ENCODE measurements around the gene ATP6V1F.

Gene ATP6V1F

DNA sequence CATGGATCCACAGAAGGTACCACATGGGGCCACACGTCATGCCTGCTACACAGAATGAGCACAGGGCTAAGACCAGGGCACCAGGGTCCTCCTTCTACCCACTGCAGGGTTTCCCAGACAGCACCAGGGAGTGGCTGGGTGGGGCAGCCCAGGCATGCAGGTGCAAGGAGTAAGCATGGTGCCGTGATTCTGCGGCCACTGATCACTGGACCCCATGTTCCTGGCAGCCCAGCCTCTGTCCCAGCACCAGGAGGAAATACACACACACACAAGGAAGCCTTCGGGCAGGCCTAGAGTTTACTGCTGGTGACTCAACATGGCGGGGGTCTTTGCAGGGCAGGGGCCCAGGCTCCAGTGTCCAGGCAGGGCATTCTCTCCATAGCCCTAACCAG, 13.9 kb downstream of the ATP6V1F start:
- H3K9me3 ChIP-seq (ENCODE audit: insufficient read depth, low read depth, low read length): no peaks in the 10 kb centered on the region
- no peak overlapping the region for H3K9ac ChIP-seq (ENCODE audit: low read depth, low read length)
- no peaks in the 10 kb centered on the region for H3K36me3 ChIP-seq (ENCODE audit: insufficient read depth, low read depth, low read length)
- no peak overlapping the region for H3K27ac ChIP-seq (ENCODE audit: low read length)
- H3K27me3 ChIP-seq (ENCODE audit: insufficient read depth, low read length): peaks cover 8% of the 10 kb centered on the region
- no peak overlapping the region for H3K4me3 ChIP-seq (ENCODE audit: low read length)
- no peaks in the 10 kb centered on the region for H3K4me1 ChIP-seq (ENCODE audit: insufficient read depth, low read length)

DNA sequence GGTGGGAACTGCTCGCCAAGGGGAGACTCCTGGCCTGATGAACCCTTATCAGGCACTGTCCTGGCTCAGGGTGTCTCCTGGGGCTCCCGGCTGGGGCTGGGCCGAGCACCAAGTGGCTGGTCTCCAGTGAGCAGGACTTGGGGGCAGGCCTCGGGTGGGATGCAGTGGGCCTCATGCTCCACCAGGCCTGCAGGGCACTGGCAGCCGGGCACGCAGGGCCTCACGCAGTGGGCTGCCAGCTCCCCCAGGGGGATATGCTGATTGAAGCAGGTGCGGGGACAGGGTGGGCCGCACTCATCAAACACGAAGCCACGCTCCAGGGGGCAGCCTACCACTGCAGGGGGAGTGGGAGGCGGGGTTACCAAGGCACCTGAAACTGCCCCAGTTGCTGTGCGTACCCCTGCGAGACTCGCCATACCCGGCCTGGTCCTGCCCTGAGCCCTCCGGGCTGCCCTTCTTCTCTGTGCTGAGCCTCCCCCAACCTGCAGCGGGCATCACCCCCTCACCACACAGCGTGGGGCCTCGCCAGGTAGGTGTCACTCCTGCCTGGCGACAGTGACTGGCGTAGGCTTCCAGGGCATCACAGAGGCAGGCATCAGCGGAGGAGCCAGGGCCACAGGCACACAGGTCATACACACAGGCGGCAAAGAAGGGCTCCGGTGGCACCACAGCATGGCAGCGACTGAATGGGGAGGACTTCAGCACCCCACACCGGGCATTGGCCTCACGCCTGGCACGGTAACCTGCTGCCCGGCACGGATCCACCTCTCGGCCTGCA, 14.5 kb downstream of the ATP6V1F start:
- no peak overlapping the region for H3K27ac ChIP-seq (ENCODE audit: low read length)
- no peaks in the 10 kb centered on the region for H3K9me3 ChIP-seq (ENCODE audit: insufficient read depth, low read depth, low read length)
- no peaks in the 10 kb centered on the region for H3K4me1 ChIP-seq (ENCODE audit: insufficient read depth, low read length)
- H3K9ac ChIP-seq (ENCODE audit: low read depth, low read length): no peak overlapping the region; the same call in 1 of the 2 replicates
- H3K4me3 ChIP-seq (ENCODE audit: low read length): no peak overlapping the region
- no peaks in the 10 kb centered on the region for H3K36me3 ChIP-seq (ENCODE audit: insufficient read depth, low read depth, low read length)
- H3K27me3 ChIP-seq (ENCODE audit: insufficient read depth, low read length): peaks cover 2% of the 10 kb centered on the region

DNA sequence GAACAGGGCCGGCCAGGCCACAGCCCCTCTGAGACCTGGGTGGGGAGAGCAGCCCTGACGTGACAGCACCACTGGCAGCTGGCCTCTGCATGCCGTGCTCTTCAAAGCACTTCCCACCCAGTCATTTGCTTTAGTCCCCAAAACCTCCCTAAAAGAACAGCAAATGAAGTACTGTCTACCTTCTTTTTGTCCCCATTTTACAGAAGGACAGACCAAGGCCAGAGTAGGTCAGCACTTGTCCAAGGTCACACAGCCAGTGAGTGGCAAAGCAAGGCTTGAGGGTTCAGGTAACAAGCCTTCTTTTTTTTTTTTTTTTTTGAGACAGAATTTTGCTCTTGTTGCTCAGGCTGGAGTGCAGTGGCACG, 15.1 kb downstream of the ATP6V1F start:
- no peaks in the 10 kb centered on the region for H3K27me3 ChIP-seq (ENCODE audit: insufficient read depth, low read length)
- H3K4me1 ChIP-seq (ENCODE audit: insufficient read depth, low read length): no peaks in the 10 kb centered on the region
- H3K36me3 ChIP-seq (ENCODE audit: insufficient read depth, low read depth, low read length): no peaks in the 10 kb centered on the region
- no peaks in the 10 kb centered on the region for H3K9me3 ChIP-seq (ENCODE audit: insufficient read depth, low read depth, low read length)
- H3K4me3 ChIP-seq (ENCODE audit: low read length): no peak overlapping the region
- no peak overlapping the region; the same call in 1 of the 2 replicates for H3K9ac ChIP-seq (ENCODE audit: low read depth, low read length)
- no peak overlapping the region for H3K27ac ChIP-seq (ENCODE audit: low read length)

DNA sequence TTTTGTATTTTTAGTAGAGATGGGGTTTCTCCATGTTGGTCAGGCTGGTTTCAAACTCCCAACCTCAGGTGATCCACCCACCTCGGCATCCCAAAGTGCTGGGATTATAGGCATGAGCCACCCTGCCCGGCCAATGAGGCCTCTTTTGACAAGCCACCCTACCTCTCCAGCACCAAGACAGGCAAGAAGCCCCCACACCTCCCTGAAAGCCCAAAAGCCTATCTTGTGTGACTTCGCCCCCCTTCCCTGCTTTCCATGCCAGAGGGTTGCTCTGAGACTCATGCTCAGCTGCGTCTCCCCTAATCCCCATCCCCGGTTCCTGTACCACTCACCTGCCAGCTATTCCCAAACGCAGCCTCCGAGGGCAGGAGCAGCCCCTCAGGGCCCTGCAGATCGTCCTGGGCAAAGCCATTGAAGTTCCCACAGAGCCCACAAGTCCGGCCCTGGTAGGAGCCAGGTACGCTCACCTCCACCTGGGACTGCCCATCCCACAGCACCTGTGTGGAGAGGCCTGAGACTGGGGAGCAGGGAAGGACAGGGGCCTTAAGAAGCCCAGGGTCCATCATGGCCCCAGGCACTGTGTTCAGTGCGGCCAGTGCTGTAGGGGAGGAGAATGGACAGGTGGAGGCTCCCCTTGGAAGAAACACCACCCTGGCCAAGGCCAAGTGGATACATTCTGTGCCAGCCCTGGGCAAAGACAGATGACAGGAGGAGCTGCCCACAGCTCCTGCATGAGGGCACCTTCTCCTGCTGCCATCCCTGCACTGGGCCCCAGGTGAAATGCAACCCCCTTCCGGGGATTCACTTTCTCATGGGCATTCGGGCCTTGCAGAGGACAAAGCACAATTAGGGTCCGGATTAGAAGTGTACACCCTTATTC, 15.8 kb downstream of the ATP6V1F start:
- Histone ChIP-seq H3K36me3 (ENCODE audit: insufficient read depth, low read depth, low read length) (no peaks in the 10 kb centered on the region), H3K9me3 (ENCODE audit: insufficient read depth, low read depth, low read length) (no peaks in the 10 kb centered on the region), H3K9ac (ENCODE audit: low read depth, low read length) (no peak overlapping the region), H3K27me3 (ENCODE audit: insufficient read depth, low read length) (no peaks in the 10 kb centered on the region), H3K4me3 (ENCODE audit: low read length) (no peak overlapping the region), H3K4me1 (ENCODE audit: insufficient read depth, low read length) (no peaks in the 10 kb centered on the region), H3K27ac (ENCODE audit: low read length) (no peak overlapping the region)

DNA sequence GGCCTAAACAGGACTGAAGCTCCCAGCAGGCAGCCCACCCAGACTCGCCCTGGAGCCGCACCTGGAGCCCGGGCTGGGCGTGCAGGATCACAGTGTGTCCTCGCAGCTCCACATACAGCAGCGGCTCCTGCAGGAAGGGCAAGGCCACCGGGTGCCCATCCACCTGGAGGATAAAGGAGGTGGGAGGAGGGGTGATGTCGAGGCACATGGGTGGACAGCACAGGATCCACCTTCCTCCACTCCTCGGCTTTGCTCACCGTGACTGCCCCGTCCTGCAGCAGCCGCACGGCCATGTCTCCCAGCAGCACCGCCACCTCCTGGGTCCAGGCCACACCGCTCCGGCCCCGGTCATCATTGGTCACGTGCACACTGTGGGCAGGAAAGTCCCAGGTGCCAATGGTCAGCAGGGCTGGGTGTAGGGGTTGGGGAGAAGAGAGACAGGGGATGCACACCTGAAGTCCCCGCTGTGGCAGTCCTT, 16.8 kb downstream of the ATP6V1F start:
- no peak overlapping the region for H3K9ac ChIP-seq (ENCODE audit: low read depth, low read length)
- no peak overlapping the region for H3K27ac ChIP-seq (ENCODE audit: low read length)
- no peaks in the 10 kb centered on the region for H3K27me3 ChIP-seq (ENCODE audit: insufficient read depth, low read length)
- H3K9me3 ChIP-seq (ENCODE audit: insufficient read depth, low read depth, low read length): no peaks in the 10 kb centered on the region
- no peak overlapping the region for H3K4me3 ChIP-seq (ENCODE audit: low read length)
- no peaks in the 10 kb centered on the region for H3K36me3 ChIP-seq (ENCODE audit: insufficient read depth, low read depth, low read length)
- H3K4me1 ChIP-seq (ENCODE audit: insufficient read depth, low read length): no peaks in the 10 kb centered on the region

DNA sequence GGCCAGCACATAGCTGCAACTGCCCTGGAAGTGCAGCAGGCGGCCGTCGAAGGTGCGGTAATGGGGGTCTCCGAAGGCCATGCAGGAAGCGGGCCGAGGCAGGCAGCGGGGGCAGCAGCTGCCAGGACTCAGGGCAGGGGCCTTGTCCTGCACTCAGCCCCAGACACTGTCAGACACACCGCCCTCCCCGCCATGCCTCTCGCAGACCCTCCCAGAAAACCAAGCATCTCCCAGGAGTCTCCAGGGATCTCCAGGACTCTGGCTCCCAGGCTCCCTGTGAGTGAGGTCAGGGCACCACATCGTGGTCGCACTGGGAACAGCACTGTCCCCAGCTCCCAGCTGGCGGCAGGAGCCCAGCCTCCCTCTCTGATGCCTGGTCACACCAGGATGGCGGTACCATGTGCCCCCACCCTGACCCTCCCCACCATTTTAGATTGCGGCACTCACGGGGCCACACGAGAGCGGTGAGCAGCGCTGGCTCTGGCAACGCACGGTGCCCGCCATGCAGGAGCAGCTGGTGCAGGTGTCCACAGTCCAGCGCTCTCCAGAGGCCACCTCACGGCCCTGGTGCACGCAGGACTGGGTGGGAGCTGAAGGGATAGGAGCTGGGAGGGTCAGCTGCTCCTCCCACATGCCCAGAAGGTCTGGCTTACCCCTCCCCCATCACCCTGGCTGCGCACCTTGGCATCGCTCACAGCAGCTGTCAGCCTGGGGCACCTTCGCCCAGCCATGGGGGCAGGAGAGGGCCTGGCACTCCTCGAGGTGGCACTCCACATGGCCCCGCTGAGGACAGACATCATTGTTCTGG, 17.5 kb downstream of the ATP6V1F start:
- Histone ChIP-seq H3K9ac (ENCODE audit: low read depth, low read length) (no peak overlapping the region), H3K36me3 (ENCODE audit: insufficient read depth, low read depth, low read length) (no peaks in the 10 kb centered on the region), H3K27ac (ENCODE audit: low read length) (no peak overlapping the region), H3K4me3 (ENCODE audit: low read length) (no peak overlapping the region), H3K27me3 (ENCODE audit: insufficient read depth, low read length) (no peaks in the 10 kb centered on the region), H3K4me1 (ENCODE audit: insufficient read depth, low read length) (no peaks in the 10 kb centered on the region), H3K9me3 (ENCODE audit: insufficient read depth, low read depth, low read length) (no peaks in the 10 kb centered on the region)

DNA sequence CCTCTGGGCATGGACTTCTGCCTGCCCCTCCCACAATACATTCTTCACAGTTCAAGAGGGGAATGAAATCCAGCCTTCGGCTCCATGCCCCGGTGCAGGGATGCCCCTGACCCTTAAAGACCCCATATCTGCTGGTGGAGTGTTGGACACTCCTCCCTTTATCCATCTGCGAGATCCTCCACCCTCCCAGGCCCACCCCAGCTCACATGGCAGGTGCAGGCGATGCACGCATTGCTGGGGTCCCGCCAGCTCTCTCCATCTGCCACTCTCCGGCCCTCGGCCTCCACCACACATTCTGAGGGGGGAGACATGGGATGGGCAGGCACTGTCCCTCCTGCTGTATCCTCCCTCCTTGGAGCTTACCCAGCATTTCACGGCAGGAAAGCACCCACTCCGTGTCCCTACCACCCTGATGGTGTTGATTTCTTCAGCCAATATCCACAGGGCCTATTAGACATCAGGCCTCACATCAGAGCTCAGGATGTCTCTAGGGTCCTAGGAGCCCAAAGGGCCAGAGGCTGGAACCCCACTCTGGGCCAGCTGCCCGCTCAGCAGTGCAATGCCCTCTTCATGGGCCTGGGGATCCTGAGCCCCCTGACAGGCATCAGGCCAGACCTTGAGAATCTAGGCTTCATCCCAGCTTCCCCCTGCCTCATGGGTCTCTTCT, 18.3 kb downstream of the ATP6V1F start:
- H3K4me1 ChIP-seq (ENCODE audit: insufficient read depth, low read length): no peaks in the 10 kb centered on the region
- H3K27ac ChIP-seq (ENCODE audit: low read length): no peak overlapping the region
- H3K9ac ChIP-seq (ENCODE audit: low read depth, low read length): no peak overlapping the region
- H3K27me3 ChIP-seq (ENCODE audit: insufficient read depth, low read length): no peaks in the 10 kb centered on the region
- H3K4me3 ChIP-seq (ENCODE audit: low read length): no peak overlapping the region
- H3K9me3 ChIP-seq (ENCODE audit: insufficient read depth, low read depth, low read length): no peaks in the 10 kb centered on the region
- H3K36me3 ChIP-seq (ENCODE audit: insufficient read depth, low read depth, low read length): no peaks in the 10 kb centered on the region

DNA sequence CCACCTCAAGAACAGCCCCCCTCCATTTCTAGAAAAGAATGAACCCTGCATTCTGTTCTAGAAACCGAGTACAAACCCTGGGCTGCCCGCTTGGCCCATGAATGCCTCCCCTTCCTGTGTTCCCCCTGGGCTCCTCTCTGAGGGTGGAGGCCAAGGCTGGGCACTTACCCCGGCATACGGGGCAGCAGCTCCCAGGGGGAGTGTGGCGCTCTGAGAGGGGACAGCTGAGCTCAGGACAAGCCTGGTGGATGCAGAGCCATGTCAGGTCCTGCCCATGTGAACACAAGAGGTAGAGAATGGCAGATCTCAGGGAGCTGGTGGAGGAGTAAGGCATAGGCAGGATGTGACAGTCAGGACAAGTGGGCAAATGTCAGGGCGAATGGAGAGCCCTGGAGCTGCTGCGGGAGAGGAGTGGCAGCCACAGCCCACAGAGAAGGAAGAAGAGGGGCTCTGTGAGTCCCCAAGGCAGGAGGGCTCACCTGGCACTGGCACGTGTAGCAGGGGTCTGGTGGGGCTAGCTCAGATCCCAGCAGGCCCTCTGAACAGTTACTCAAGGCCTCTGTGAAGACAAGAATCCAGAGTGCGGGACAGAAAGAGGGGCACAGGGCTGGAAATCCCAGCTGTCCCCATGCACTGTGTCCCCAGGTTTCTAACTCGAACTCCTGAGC, 18.9 kb downstream of the ATP6V1F start:
- H3K36me3 ChIP-seq (ENCODE audit: insufficient read depth, low read depth, low read length): no peaks in the 10 kb centered on the region
- no peaks in the 10 kb centered on the region for H3K4me1 ChIP-seq (ENCODE audit: insufficient read depth, low read length)
- no peaks in the 10 kb centered on the region for H3K27me3 ChIP-seq (ENCODE audit: insufficient read depth, low read length)
- H3K4me3 ChIP-seq (ENCODE audit: low read length): no peak overlapping the region
- no peak overlapping the region for H3K9ac ChIP-seq (ENCODE audit: low read depth, low read length)
- H3K9me3 ChIP-seq (ENCODE audit: insufficient read depth, low read depth, low read length): no peaks in the 10 kb centered on the region
- no peak overlapping the region for H3K27ac ChIP-seq (ENCODE audit: low read length)

DNA sequence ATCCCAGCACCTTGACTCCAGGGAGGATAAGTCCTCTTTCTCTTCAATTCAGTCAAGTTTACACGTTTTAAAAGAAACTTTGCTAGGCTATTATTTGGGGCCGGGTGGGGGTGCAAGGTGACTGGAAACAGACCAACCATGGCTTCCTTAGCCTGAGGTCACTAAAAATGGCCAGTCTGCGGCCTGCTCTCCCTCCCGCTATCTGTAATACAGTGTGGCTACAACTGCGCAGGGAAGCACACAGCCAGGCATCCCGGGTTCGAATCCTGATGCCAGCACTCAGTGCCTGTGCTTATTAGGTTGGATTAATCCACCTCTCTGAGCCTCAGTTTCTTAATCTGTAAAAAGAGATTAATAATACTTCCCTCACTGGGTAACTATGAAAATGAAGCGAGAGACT, 19.5 kb downstream of the ATP6V1F start:
- H3K27me3 ChIP-seq (ENCODE audit: insufficient read depth, low read length): no peaks in the 10 kb centered on the region
- H3K36me3 ChIP-seq (ENCODE audit: insufficient read depth, low read depth, low read length): no peaks in the 10 kb centered on the region
- no peak overlapping the region for H3K9ac ChIP-seq (ENCODE audit: low read depth, low read length)
- no peak overlapping the region for H3K4me3 ChIP-seq (ENCODE audit: low read length)
- no peaks in the 10 kb centered on the region for H3K9me3 ChIP-seq (ENCODE audit: insufficient read depth, low read depth, low read length)
- H3K27ac ChIP-seq (ENCODE audit: low read length): no peak overlapping the region
- H3K4me1 ChIP-seq (ENCODE audit: insufficient read depth, low read length): no peaks in the 10 kb centered on the region

DNA sequence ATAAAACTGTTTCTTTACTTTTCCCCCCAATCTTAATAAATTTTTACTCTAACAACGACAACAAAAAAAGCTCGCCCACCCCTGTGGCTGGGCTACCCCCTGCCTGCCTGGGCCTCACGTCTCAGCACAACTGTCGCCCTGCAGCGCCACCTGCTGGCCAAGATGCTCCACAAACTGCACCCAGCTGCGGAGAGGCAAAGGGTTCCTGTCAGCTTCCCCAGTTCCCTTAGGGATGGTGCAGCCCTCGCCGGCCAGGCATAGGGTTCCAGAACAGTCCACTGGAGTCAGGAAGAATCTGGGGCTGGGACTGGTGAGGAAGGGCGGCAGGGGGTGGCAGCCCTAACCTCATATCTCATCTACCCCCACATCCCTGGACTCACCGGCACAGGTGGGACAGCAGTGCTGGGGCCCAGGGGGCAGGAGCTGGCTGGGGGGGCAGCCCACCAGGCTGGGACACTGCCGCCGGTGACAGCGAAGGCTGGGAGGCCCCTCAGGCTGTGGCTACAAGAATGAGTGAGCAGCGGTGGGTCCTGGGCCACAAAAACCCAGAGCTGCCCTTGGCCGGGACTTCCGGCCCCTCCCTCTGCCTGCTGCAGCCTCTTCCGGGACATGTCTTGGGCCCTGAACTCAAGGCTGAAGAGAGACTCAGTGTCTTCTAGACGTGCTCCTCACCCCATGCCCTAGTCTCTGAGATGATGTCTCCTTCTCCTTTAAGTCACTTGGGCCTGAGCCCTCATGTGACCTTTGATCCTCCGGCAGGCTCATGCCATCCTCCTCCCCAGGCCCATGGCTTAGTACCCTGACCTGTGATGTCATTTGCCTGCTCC, 21.2 kb downstream of the ATP6V1F start:
- H3K4me3 ChIP-seq (ENCODE audit: low read length): no peak overlapping the region
- no peaks in the 10 kb centered on the region for H3K27me3 ChIP-seq (ENCODE audit: insufficient read depth, low read length)
- no peak overlapping the region for H3K27ac ChIP-seq (ENCODE audit: low read length)
- peaks cover 3% of the 10 kb centered on the region for H3K4me1 ChIP-seq (ENCODE audit: insufficient read depth, low read length)
- no peak overlapping the region for H3K9ac ChIP-seq (ENCODE audit: low read depth, low read length)
- H3K36me3 ChIP-seq (ENCODE audit: insufficient read depth, low read depth, low read length): no peaks in the 10 kb centered on the region
- no peaks in the 10 kb centered on the region for H3K9me3 ChIP-seq (ENCODE audit: insufficient read depth, low read depth, low read length)
